GM21576 (cell line): Measurements from ENCODE around the gene TXNRD1.
A peak's percentile ranks its signal among the peaks of the same experiment; 100 is the strongest.
"Not testable (repeated sequence)": the region's sequence is repeated elsewhere in the genome, so short reads cannot be mapped to it uniquely, and the experiment has no call there.

Source experiments
- ATAC-seq: cut with Tn5 transposase; IDR thresholded peaks from one replicate; pipeline ENCODE4 v1.9.1; 2021; ENCODE audit warnings: mild to moderate bottlenecking, moderate library complexity; ENCODE audit not compliant: unreplicated experiment

Gene TXNRD1

GRCh38 chr12:104276273-104277131 lies 60.9 kb downstream of the TXNRD1 start:
- peak; percentile 86 for ATAC-seq

DNA sequence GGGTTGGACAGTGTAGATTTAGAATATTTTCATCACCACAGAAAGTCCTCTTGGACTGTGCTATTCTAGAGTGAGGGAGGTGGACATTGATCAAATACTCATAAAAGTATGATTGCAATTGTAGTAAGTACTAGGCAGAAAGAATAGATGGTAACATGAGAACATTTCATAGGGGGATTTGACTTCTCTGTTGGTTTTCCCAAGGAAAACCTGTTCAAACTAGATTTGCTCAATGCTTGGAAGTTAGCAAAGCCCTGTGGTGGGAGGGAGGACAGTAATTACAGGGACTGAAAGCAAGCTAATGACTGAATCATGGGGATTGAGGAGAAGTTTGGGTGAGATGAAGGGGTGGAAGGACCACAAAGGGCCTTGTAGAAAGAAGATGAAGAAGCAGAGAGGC lies 63.6 kb downstream of the TXNRD1 start:
- ATAC-seq: no peak

GRCh38 chr12:104280111-104280510 lies 64.5 kb downstream of the TXNRD1 start:
- no peak for ATAC-seq

DNA sequence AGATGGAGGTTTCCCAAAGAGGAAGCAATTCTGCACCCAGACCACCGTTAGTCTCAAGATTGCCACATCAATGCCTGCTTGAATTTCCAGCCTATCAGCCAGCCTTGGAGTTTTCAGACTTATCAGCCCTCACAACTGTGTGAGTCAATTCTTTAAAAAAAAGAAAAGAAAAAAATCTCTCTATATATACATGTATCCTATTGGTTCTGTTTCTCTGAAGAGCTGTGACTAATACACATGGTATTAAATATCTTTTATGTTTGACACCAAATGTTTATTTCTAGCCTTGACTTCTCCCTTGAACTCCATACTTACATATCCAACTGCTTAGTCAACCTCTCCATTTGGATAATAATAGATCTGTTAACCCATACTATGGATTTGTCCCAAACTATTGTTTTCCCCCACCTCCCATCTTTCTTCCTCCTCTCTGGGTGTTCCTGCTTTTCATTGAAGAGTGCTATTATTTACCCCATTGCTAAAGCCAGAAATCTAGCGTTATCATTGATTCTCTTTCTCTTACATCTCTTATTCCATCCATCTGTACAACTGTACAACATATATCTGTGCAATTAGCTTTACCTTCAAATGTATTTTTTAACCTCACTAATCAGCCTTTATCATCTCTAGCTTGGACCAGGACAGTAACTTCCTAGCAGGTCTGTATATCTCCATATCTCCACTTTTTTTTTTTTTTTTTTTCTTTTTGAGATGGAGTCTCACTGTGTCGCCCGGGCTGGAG lies 65.3 kb downstream of the TXNRD1 start:
- ATAC-seq: no peak

DNA sequence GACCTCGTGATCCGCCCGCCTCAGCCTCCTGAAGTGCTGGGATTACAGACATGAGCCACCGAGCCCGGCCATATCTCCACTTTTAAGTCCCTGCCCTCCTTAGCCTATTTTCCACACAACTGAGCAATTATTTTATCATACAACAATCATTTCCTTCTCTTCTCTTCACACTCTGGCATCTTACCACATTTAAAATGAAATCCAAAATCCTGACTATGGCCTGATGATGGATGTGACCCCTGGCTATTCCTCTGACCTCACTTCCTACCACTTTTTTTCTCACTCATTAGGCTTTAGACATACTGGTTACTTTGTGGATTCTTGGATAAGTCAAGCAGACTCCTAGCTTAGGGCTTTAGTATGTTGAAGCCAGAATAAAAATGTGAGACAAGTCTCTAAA lies 66.1 kb downstream of the TXNRD1 start:
- ATAC-seq: no peak

- no peak for ATAC-seq
Measured at GRCh38 chr12:104282109-104282508, 66.5 kb downstream of the TXNRD1 start.

DNA sequence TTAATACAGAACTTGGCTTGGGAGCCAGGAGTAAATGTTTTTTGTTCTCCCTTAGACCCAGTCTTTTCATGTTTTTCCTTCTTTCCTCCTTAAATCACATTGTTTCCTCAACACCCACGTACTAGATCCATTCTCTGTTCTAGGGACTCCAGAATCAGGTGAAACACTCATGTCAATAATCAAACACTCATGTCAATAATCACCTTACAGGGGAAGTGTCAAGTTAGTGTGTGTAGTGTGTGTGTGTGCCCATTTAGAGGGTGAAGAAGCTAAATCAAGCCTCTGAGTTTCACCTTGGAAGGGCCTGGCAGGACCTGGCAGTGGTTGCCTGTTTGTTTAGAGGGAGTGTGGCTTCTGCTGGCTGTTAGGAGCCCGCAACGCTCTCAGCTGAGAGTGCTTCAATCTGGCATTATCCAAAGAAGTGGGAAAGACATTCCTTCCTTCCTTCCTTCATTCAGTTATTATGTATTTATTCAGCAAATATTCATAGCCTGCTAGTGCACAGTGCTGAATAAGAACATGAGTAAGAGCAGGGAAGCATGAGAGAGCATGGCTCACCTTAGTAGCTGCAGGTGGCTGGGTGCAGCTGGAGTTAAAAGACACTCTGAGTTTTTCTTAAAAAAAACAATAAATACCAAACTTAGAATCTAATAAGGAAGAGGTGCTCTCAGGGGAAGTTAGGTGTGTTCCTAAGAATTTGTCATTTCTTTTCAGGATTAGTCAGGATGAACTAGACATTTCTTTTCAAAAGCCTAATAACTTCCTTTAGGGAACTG lies 70.3 kb downstream of the TXNRD1 start:
- no peak for ATAC-seq

DNA sequence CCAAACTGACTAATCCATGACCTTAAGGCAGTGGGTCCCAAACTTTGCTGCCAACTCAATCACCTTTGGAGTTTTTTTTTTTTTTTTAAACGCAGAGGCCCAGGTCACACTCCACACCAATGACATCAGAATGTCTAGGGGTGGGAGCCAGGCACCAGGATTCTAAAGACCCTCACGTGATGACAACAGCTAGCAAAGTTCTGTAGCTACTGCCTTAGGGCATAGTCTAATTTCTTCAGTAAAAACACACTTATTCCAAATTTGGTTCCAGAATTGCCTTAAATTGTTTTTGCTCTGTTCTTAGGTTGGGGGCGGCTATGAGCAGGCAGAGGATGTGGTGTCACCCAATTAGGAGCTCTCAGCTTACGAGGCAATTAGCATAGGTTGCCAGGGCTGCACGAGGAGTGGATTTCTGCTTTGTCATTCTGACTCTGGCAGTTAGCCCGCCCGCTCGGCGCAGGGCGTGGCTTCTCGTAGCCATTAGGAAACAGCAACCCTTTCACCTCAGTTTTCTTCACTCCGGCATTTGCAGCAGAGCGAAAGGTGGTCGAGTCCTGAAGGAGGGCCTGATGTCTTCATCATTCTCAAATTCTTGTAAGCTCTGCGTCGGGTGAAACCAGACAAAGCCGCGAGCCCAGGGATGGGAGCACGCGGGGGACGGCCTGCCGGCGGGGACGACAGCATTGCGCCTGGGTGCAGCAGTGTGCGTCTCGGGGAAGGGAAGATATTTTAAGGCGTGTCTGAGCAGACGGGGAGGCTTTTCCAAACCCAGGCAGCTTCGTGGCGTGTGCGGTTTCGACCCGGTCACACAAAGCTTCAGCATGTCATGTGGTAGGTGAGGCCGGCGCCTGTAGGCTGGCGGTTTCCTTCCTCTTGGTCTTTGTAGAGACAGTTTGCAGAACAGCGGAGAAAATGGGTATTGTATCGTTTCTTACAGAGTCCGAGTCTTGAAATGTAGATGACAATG lies 71.2 kb downstream of the TXNRD1 start:
- ATAC-seq: peak; percentile 89

- peak; percentile 55 for ATAC-seq
Measured at GRCh38 chr12:104288635-104289274, 73.2 kb downstream of the TXNRD1 start.

GRCh38 chr12:104290320-104290719 lies 74.7 kb downstream of the TXNRD1 start:
- ATAC-seq: no peak

DNA sequence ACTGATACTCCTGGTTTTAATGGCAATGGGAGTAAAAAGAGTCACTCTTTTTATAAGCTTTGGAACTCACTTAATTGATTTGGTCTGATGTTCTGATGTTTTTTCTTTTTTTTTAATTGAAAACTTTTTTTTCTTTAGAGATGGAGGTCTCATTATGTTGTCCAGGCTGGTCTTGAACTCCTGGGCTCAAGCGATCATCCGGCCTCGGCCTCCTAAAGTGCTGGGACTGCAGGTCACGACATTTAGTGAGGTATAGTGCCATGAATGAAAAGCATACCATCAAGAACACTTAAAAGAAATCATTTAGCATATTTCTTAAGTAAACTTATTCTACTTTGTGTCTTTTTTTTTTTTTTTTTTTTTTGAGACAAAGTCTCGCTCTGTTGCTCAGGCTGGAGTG lies 75.3 kb downstream of the TXNRD1 start:
- ATAC-seq: no peak

DNA sequence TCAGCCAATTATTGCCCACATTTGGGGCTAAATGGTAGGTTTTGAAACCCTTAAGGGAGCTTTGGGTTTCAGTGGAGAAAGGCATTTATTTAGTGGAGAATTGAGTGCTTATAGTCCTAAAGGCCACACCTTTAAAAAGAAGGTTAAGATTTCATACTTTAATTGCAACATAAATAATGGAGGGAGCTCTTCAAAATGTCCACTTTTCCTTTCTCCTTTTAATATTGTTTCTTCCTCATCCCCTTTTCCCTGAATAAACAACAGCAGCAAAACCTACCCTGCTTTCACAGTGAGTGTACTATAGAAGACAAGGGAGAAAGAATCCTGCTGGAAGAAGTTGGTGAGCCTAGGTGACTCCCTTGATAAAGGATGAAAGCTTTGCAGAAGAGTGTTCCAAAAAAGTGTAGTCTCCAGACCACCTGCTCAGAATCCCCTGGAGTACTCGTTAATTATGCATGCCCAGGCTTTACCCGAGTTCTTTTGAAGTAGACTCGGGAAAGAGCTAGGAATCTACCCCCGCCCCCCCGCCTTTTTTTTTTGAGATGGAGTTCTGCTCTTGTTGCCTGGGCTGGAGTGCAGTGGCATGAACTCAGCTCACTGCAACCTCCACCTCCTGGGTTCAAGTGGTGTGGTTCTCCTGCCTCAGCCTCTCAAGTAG lies 76.4 kb downstream of the TXNRD1 start:
- no peak for ATAC-seq

GRCh38 chr12:104292872-104293794 lies 77.6 kb downstream of the TXNRD1 start:
- no peak for ATAC-seq

- ATAC-seq: not testable (repeated sequence)
Measured at GRCh38 chr12:104294158-104294859, 78.7 kb downstream of the TXNRD1 start.

- no peak for ATAC-seq
Measured at GRCh38 chr12:104294927-104295668, 79.5 kb downstream of the TXNRD1 start.

GRCh38 chr12:104295954-104296353 lies 80.4 kb downstream of the TXNRD1 start:
- no peak for ATAC-seq

DNA sequence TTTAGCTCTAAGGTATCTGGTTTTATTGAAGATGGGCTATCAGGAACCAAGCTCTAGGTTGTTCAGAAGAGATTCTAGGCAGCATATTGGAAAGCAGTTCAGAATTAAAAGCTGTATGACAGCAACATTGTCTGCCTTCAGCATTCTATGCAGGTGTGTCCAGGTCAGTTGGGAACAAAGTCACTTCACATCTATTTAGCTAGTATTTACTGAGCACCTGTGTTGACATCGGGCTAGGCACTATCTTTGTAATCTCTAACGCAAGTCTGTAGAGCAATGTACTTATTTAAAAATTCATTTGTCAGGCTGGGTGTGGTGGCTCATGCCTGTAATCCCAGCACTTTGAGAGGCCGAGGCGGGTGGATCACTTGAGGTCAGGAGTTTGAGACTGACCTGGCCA lies 81.1 kb downstream of the TXNRD1 start:
- no peak for ATAC-seq
